Chondrocyte (in vitro differentiated cells): ENCODE results near the gene ZNF629. TPM values are rescaled to one million over a fixed set of nuclear protein-coding genes. Genes with fewer than 3 reads are reported as not detected.

Experiments used
- DNase-seq: peaks from one replicate; pipeline ENCODE4 v3.0.0; 2021; ENCODE audit warnings: mixed read lengths, low spot score
- H3K27ac Mint-ChIP-seq: one replicate; pipeline ENCODE4 v1.8.0; 2021; ENCODE audit warnings: mild to moderate bottlenecking, moderate library complexity, mixed read lengths; ENCODE audit not compliant: unreplicated experiment
- H3K27me3 Mint-ChIP-seq: 2 replicates; pipeline ENCODE4 v1.8.0; 2021; ENCODE audit warnings: low read depth, mixed read lengths
- H3K36me3 Mint-ChIP-seq: 2 replicates; pipeline ENCODE4 v1.8.0; 2021; ENCODE audit warnings: low read depth, mixed read lengths
- H3K4me1 Mint-ChIP-seq: 2 replicates; pipeline ENCODE4 v1.8.0; 2021; ENCODE audit warnings: low read depth, mild to moderate bottlenecking, mixed read lengths
- H3K4me3 Mint-ChIP-seq: one replicate; pipeline ENCODE4 v1.8.0; 2021; ENCODE audit warnings: mild to moderate bottlenecking, moderate library complexity, mixed read lengths; ENCODE audit not compliant: unreplicated experiment
- H3K9me3 Mint-ChIP-seq: 2 replicates; pipeline ENCODE4 v1.8.0; 2021; ENCODE audit warnings: low read depth, mixed read lengths
- CTCF ChIP-seq: fragments of 200-600 bp; sonication (generic); IDR thresholded peaks from 2 replicates; pipeline ENCODE4 v1.5.0; 2021; ENCODE audit warnings: antibody characterized with exemption, mild to moderate bottlenecking, moderate library complexity
- total RNA-seq: library from RNA; stranded (reverse); gene quantifications from 3 replicates; pipeline ENCODE4 v1.2.1, GENCODE V29; 2021

The ZNF629 gene
- total RNA-seq, 1 donor from 2014 or later = 18.9 TPM

GRCh38 chr16:30805370-30806169 lies 18.6 kb upstream of the ZNF629 start:
- peak overlapping the region; percentile 79 for H3K4me3 Mint-ChIP-seq
- no peaks in the 10 kb centered on the region for H3K27me3 Mint-ChIP-seq
- peak; percentile 96 for DNase-seq
- peak; percentile 39 for TF ChIP-seq CTCF
- H3K27ac Mint-ChIP-seq = peak overlapping the region; percentile 88
- peaks cover 19% of the 10 kb centered on the region for H3K4me1 Mint-ChIP-seq
- no peaks in the 10 kb centered on the region for H3K36me3 Mint-ChIP-seq
- H3K9me3 Mint-ChIP-seq = no peaks in the 10 kb centered on the region

- H3K4me1 Mint-ChIP-seq = peaks cover 19% of the 10 kb centered on the region
- H3K36me3 Mint-ChIP-seq = no peaks in the 10 kb centered on the region
- peak overlapping the region; percentile 79 for H3K4me3 Mint-ChIP-seq
- TF ChIP-seq CTCF = no peak
- no peaks in the 10 kb centered on the region for H3K9me3 Mint-ChIP-seq
- H3K27ac Mint-ChIP-seq = peak overlapping the region; percentile 74
- H3K27me3 Mint-ChIP-seq = no peaks in the 10 kb centered on the region
- DNase-seq = no peak
Observed at GRCh38 chr16:30805056-30805369, 18.0 kb upstream of the ZNF629 start.

GRCh38 chr16:30802936-30803335 lies 15.9 kb upstream of the ZNF629 start:
- H3K4me3 Mint-ChIP-seq = no peak overlapping the region
- no peak for TF ChIP-seq CTCF
- H3K4me1 Mint-ChIP-seq = peaks cover 19% of the 10 kb centered on the region
- no peak overlapping the region for H3K27ac Mint-ChIP-seq
- no peak for DNase-seq
- no peaks in the 10 kb centered on the region for H3K36me3 Mint-ChIP-seq
- no peaks in the 10 kb centered on the region for H3K27me3 Mint-ChIP-seq
- H3K9me3 Mint-ChIP-seq = no peaks in the 10 kb centered on the region

- DNase-seq = no peak
- no peak overlapping the region for H3K27ac Mint-ChIP-seq
- no peak overlapping the region for H3K4me3 Mint-ChIP-seq
- TF ChIP-seq CTCF = peak; percentile 22
- no peaks in the 10 kb centered on the region for H3K27me3 Mint-ChIP-seq
- no peaks in the 10 kb centered on the region for H3K4me1 Mint-ChIP-seq
- no peaks in the 10 kb centered on the region for H3K36me3 Mint-ChIP-seq
- H3K9me3 Mint-ChIP-seq = no peaks in the 10 kb centered on the region
Observed at GRCh38 chr16:30797670-30798309, 10.8 kb upstream of the ZNF629 start.

GRCh38 chr16:30794634-30795033 lies 7.6 kb upstream of the ZNF629 start:
- no peaks in the 10 kb centered on the region for H3K36me3 Mint-ChIP-seq
- H3K27me3 Mint-ChIP-seq = no peaks in the 10 kb centered on the region
- H3K9me3 Mint-ChIP-seq = no peaks in the 10 kb centered on the region
- no peak overlapping the region for H3K27ac Mint-ChIP-seq
- H3K4me3 Mint-ChIP-seq = no peak overlapping the region
- TF ChIP-seq CTCF = no peak
- DNase-seq = no peak
- H3K4me1 Mint-ChIP-seq = no peaks in the 10 kb centered on the region
